HG02973 (cell line): ENCODE data around the gene KIF26B.

ENCODE experiments used
- ATAC-seq: cut with Tn5 transposase; IDR thresholded peaks from one replicate; pipeline ENCODE4 v1.9.1; 2021; ENCODE audit warnings: moderate library complexity; ENCODE audit not compliant: unreplicated experiment

The KIF26B gene

GRCh38 chr1:245606157-245606725 is 451.5 kb downstream of the KIF26B start:
- ATAC-seq: no peak

DNA sequence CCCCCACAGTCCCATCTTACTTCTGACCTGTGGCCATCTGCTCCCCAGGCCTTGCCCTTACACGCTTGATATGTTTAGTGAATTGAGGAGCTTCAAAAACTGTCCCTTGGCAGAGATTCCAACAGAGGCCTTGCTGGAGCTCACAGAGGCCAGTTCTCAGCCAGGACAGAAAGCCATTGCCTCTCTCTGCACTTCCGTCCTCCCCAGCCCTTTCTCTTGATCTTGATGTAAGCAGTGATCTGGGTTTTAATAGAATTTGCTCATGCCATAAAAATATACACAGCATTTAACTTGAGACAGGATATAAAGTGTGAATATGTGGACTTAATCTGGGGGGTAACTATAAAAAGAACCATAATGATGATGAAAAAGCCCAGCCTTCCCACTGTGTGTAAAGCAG is 453.5 kb downstream of the KIF26B start:
- ATAC-seq: no peak

- no peak for ATAC-seq
Observed at GRCh38 chr1:245609354-245610150, 454.8 kb downstream of the KIF26B start.

- ATAC-seq: no peak
Observed at GRCh38 chr1:245611251-245611650, 456.5 kb downstream of the KIF26B start.

DNA sequence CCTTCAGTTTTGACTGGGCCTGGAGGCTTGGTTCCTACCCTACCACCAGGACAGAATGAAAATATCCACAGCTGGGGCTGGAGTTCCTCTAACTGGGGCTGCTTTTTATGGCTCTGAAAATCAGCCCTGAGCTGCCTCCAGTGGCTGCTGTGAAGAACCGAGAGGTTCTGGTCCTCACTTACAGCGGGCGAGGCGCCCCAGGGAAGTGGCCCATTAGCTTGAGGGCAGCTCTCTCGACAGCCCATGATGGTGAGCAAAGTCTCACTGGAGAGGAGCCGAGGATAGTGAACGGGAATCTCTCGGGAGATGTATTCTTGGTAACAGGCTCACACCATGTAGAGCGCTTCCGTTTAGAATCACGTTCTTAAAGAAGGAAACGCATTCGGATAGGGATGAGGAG is 459.7 kb downstream of the KIF26B start:
- ATAC-seq: no peak

- no peak for ATAC-seq
Observed at GRCh38 chr1:245615001-245615400, 460.2 kb downstream of the KIF26B start.

DNA sequence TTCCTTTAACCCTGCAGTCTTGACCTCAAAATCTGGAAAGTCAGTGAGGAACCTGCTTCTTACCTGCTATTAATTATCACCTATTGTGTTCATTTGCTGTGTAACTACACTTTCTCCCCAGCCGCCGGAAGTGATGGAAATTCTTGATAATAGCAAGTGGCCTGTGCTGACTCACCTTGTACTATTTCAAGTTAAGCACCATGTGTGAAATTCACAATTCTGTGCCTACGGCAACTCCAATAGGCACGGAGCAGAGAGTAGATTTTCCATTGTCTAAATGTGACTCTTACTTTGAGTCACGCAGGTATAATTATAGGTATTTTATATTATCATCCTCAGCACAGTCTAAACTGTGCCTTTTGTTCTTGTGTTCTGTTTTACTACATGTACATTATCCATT is 466.8 kb downstream of the KIF26B start:
- ATAC-seq: peak; percentile 61

GRCh38 chr1:245622332-245623014 is 467.7 kb downstream of the KIF26B start:
- no peak for ATAC-seq

DNA sequence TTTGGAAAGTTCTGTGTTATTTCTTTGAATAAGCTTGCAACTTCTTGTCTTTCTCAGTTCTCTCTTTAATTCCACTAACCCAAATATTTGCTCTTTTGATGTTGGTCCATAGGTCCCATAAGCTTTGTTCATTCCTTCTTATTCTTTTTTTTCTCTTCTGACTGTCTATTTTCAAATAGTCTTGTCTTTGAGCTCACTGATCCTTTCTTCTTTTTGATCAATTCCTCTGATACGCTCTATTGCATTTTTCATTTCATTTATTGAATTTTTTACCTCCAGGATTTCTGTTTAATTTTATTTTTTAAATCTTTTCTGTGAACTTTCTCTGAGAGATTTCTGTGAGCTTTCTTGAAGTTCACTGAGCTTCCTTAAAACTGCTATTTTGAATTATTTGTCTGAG is 486.6 kb downstream of the KIF26B start:
- ATAC-seq: no peak

DNA sequence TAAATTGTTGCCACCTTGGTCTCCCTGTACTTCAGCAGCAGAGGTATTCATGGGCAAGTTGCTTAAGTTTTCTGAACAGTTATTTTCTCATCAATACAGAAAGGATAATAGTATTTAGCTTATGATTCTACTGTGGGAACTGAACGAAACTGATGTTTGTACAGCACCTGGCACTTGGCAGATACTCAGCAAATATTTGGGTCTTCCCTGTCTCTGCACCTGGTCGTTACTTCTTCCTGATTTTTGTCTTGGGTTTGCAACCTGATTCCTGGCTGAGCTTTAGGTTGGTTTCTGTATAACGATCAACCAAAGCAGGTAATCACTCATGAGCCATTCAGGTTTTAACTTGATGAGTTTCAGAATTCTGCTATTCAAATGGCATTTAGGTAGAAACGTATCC is 490.6 kb downstream of the KIF26B start:
- ATAC-seq: peak; percentile 33

DNA sequence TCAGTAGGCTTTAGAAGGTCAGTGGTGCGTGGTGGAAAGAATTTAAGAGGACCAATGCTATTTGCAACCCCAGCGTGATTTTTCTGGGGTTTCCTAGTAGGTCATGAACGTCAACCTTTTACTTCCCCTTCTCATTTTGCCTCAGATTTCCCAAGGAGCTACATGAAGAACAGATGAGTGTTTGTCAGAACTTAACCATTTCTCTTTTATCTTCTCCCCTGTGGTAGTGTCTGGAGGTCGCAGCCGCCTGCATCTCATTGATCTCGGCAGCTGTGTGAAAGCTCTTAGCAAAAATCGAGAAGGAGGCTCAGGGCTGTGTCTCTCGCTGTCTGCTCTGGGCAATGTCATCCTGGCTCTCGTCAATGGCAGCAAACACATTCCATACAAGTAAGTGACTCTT is 491.1 kb downstream of the KIF26B start:
- ATAC-seq: peak; percentile 47

GRCh38 chr1:245648749-245649522 is 494.2 kb downstream of the KIF26B start:
- ATAC-seq: no peak

GRCh38 chr1:245649666-245650065 is 494.9 kb downstream of the KIF26B start:
- no peak for ATAC-seq

DNA sequence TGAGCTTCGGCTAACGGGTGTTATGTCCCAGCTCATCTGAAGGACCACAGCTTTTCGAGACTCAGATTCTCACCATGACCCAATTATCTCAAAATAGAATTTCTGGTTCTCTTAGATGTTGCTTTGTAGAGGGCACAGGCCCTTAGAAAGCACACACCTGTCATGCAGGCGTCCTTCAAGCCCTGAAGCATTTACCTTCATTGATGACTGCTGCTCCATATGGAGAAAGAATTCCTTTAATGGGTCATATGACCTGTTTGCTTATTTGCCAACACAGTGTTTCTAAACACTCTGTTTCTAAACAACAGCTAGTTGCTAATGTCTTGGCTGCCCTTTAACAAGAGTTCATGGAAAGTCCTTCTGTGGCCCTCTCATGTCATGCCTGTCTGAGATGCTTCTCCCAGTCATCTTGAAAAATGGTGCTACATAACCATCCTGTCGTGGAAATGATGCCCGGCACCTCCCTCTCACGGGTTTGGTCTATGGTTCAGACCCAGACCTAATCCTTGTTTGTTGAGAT is 495.7 kb downstream of the KIF26B start:
- no peak for ATAC-seq

DNA sequence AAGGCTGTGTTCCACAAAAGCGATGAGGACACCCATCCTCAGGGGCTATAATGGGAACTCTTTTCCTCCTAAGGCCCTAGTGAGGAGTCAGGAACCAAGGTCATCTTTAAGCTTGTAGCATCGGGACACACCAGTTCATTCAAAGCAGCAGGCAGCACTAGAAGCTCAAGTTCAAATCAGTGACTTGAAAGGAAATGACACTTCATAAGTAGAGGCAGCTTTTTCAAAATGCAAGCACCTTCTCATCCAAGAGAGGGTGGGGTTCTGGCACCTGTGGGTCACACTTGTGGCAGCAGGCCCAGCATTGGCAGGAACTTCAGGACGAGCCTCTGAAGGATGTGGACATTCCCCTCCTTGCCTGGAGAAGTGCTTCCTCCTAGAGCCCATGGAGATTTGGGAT is 496.3 kb downstream of the KIF26B start:
- no peak for ATAC-seq

GRCh38 chr1:245652116-245652515 is 497.3 kb downstream of the KIF26B start:
- ATAC-seq: no peak

- ATAC-seq: no peak
Observed at GRCh38 chr1:245652660-245653427, 498.1 kb downstream of the KIF26B start.

DNA sequence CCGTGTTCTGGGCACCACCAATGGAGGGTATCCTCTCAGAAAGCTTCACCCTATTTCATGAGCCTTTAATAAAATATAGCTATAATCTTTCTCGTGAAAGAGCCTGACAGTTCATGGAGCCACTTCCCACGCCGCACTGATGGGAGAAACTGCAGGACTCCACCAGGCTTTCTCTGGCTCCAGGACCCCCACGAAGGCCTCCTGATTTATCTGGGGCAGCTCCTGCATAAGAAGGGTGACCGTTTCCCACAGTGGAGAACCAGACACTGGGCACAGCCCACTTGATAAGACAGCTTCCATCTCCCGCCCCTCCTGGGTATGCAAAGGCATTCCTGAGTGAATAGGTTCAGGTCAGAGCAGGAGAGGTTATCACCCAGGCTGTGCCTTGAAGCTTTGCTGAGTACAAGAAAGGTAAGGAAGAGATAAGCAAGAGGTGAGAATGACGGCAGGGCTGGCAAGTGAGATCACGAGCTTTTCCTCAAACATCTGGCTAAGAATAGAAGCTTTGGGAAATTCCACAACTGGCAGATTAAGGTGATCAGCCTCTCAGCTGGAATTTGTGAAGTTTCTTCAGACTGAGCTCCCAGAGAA is 499.8 kb downstream of the KIF26B start:
- no peak for ATAC-seq

DNA sequence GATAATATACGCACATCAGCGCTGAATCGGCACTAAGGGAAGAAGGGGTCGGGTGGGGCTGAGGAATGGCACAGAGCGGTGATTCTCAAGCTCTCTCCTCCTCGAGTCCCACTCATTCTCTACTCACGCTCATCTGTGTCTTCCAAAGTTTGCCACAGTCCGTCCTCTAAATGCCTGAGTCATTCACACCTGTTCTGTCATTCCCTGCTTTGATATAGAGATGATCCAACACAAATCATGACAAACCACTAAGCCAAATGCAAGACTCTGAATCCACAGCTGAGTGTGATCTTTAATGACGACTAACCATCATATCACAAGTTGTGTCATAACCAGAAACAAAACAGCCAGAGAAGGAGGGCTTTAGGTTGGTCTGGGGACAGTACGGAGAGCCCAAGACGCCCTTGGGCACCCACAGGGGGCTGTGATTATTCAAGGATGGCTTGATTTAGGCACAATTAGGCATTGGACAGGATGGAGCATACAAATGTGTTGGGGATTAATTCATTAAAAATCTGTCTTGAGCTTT is 501.5 kb downstream of the KIF26B start:
- ATAC-seq: no peak

- ATAC-seq: no peak
Observed at GRCh38 chr1:245657371-245657770, 502.6 kb downstream of the KIF26B start.
